ENCODE data around the gene CTAG1B. TPM values are rescaled to one million over a fixed set of nuclear protein-coding genes. Genes with fewer than 3 reads are reported as not detected.

CTAG1B gene
- total and polyA plus RNA-seq, 2 experiments from 2014 or later, result not detected

GRCh38 chrX:154658957-154659356, 39.9 kb upstream of the CTAG1B start:
- peaks cover 1% of the 10 kb centered on the region for H3K27me3 Mint-ChIP-seq (ENCODE audit: insufficient read depth, low read depth, poor library complexity)
- ATAC-seq (no peak), DNase-seq (ENCODE audit: low spot score) (no peak)
- H3K4me1 Mint-ChIP-seq, result no peaks in the 10 kb centered on the region
- H3K27ac Mint-ChIP-seq, result no peak overlapping the region
- no peaks in the 10 kb centered on the region for H3K9me2 ChIP-seq (ENCODE audit: insufficient read depth)
- no peaks in the 10 kb centered on the region for H3F3A ChIP-seq (replicated peaks; ENCODE audit: low read depth)
- H3K9me3 Mint-ChIP-seq, result peaks cover 13% of the 10 kb centered on the region; the same call in 2 of the 3 replicates
- H3K4me3 Mint-ChIP-seq, result no peak overlapping the region
- no peak overlapping the region for H3K4me2 ChIP-seq
- H3K27ac ChIP-seq (ENCODE audit: low read depth), result no peak overlapping the region
- H3K27me3 ChIP-seq (ENCODE audit: insufficient read depth), result no peaks in the 10 kb centered on the region
- TF ChIP-seq ETS1 (IDR thresholded peaks at IDR 0.05), result no peak
- TF ChIP-seq CTCF (conservative IDR thresholded peaks at IDR 0.05; ENCODE audit: low read depth in 2 of 2), result no peak
- TF ChIP-seq EZH2 (IDR thresholded peaks at IDR 0.05; ENCODE audit: low read depth, unreplicated experiment), result no peak
- no peak for TF ChIP-seq NANOG (IDR thresholded peaks at IDR 0.05; ENCODE audit: borderline replicate concordance)
- TF ChIP-seq CREB1 (CRISPR knock-in tag; IDR thresholded peaks at IDR 0.05; ENCODE audit: low read depth), result no peak
- TF ChIP-seq EZH2phosphoT487 (IDR thresholded peaks at IDR 0.05; ENCODE audit: unreplicated experiment), result no peak
- TF ChIP-seq ZNF331 (CRISPR knock-in tag; IDR thresholded peaks at IDR 0.05; ENCODE audit: low read depth), result no peak
- TF ChIP-seq STAT1 (IDR thresholded peaks at IDR 0.05; ENCODE audit: unreplicated experiment), result no peak
- TF ChIP-seq POLR2AphosphoS5 (IDR thresholded peaks at IDR 0.05; ENCODE audit: low read depth), result no peak
- no peak for TF ChIP-seq ZNF114 (CRISPR knock-in tag; IDR thresholded peaks at IDR 0.05)
- no peak for TF ChIP-seq ZNF462 (CRISPR knock-in tag; IDR thresholded peaks at IDR 0.05)
- no peak for TF ChIP-seq REST (IDR thresholded peaks at IDR 0.05; ENCODE audit: unreplicated experiment)
- no peak for TF ChIP-seq JUNB (IDR thresholded peaks at IDR 0.05; ENCODE audit: unreplicated experiment)
- H3K4me3 ChIP-seq, result no peak overlapping the region
- H4K20me1 ChIP-seq (replicated peaks; ENCODE audit: insufficient read depth), result no peaks in the 10 kb centered on the region
- peaks cover 3% of the 10 kb centered on the region; the same call in 1 of the 3 replicates for H3K36me3 Mint-ChIP-seq (ENCODE audit: low read depth)
- H2AFZ ChIP-seq, result no peak overlapping the region
- no peaks in the 10 kb centered on the region for H3K4me1 ChIP-seq (ENCODE audit: insufficient read depth)
- H3K79me2 ChIP-seq (replicated peaks; ENCODE audit: insufficient read depth), result no peaks in the 10 kb centered on the region
- H3K36me3 ChIP-seq (ENCODE audit: insufficient read depth), result no peaks in the 10 kb centered on the region

All from GM23338 (cell line).